ENCODE results near the gene HIVEP2. TPM values are rescaled to one million over a fixed set of nuclear protein-coding genes. Genes with fewer than 3 reads are reported as not detected.
A peak's percentile ranks its signal among the peaks of the same experiment; 100 is the strongest.

Gene HIVEP2
- total and polyA plus RNA-seq, 5 experiments from 2014 or later: 6.5 to 99.2 (median 17.1) TPM

DNA sequence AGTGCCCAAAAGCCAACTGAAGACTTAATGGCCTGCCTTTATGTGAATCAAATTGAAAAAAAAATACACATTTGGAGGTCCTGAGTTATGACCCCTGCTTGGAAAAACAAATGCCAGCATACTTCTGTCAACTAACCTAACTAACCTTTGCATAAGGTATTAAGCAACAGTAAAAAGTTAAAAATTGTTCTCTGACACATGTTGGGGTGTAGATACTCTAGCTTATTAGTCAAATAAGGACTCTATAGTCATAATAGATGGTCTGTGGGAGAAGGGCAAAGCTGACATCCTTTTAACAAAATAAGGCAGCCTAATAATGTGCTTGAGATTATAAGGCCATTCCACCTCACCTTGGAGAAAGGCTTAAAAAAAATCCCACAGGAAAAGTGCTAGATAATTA is 140.5 kb downstream of the HIVEP2 start:
- ATAC-seq: no peak
- H3K4me1 Mint-ChIP-seq: peaks cover 51 to 93% (median 86%) of the 10 kb centered on the region in 4 donors
- DNase-seq: no peak
- peak overlapping the region in 1 of 10 donors; percentile 7 for H3K4me3 Mint-ChIP-seq
- H3K36me3 Mint-ChIP-seq: peaks cover 5 to 59% (median 25%) of the 10 kb centered on the region in 3 donors
- POLR2A ChIA-PET: interaction anchor here (0.7 to 0.9 kb wide), 2 partner anchors 10 to 97 kb away, joined by 3 to 5 read pairs; no protein-coding TSS in a partner anchor
- H3K27ac Mint-ChIP-seq: peak overlapping the region in 7 of 10 donors; percentile 6 to 79 (median 63)
- peaks cover 0 to 3% (median 0%) of the 10 kb centered on the region in 9 donors for H3K9me3 Mint-ChIP-seq
- H3K27me3 Mint-ChIP-seq: no peaks in the 10 kb centered on the region

DNA sequence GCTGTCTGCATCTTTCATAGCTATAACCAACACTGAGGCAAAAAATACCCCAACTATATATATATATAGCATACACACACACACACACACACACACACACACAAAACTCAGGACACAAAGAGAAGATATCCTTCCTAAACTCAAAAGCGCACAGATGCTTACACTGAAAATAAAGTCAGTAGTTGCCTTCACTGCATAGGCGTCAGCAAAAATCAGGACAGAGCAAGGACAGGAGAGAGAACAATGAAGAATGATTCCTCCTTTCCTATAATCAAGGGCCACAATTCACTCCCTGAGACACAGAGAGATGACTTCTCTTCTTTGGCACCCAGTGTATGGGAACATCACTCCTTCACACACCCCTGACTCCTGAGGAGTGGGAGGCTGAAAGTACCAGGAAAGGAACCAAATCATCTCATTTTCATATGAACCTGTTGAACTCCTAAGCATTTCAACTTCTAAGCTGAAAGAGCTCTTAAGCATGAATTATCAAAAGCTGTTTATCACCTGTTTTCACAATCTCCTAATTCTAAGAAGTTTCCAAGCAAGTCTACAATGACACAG is 141.4 kb downstream of the HIVEP2 start:
- peaks cover 0 to 3% (median 0%) of the 10 kb centered on the region in 9 donors for H3K9me3 Mint-ChIP-seq
- no peaks in the 10 kb centered on the region for H3K27me3 Mint-ChIP-seq
- DNase-seq: no peak
- peak overlapping the region in 9 of 10 donors; percentile 6 to 82 (median 65) for H3K27ac Mint-ChIP-seq
- no peak overlapping the region for H3K4me3 Mint-ChIP-seq
- POLR2A ChIA-PET: no interaction called here
- peaks cover 44 to 92% (median 88%) of the 10 kb centered on the region in 4 donors for H3K4me1 Mint-ChIP-seq
- peaks cover 5 to 50% (median 16%) of the 10 kb centered on the region in 3 donors for H3K36me3 Mint-ChIP-seq
- ATAC-seq: no peak

DNA sequence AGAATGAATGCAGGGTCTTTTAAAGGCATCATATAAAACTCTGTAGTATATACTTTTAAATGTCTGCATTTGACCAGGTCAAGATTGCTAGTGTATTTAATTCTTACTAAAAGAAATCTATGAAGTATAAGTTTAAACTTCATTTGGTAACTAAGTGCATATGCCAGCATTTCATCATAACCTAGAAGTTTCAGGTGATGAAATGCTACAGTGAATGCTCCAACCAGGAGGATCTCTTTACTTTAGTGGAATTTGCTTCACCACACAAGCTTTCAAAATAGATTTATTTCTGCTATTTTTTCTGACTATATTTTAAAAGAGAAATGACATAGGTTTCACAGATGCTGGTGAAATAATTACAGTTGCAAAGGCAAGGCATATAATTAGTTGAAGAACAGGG is 141.9 kb downstream of the HIVEP2 start:
- no peak overlapping the region for H3K4me3 Mint-ChIP-seq
- peaks cover 43 to 92% (median 90%) of the 10 kb centered on the region in 4 donors for H3K4me1 Mint-ChIP-seq
- DNase-seq: no peak
- H3K36me3 Mint-ChIP-seq: peaks cover 5 to 46% (median 11%) of the 10 kb centered on the region in 3 donors
- H3K9me3 Mint-ChIP-seq: peaks cover 0 to 3% (median 0%) of the 10 kb centered on the region in 9 donors
- peak overlapping the region in 4 of 10 donors; percentile 8 to 82 (median 41) for H3K27ac Mint-ChIP-seq
- POLR2A ChIA-PET: no interaction called here
- no peak for ATAC-seq
- H3K27me3 Mint-ChIP-seq: no peaks in the 10 kb centered on the region

DNA sequence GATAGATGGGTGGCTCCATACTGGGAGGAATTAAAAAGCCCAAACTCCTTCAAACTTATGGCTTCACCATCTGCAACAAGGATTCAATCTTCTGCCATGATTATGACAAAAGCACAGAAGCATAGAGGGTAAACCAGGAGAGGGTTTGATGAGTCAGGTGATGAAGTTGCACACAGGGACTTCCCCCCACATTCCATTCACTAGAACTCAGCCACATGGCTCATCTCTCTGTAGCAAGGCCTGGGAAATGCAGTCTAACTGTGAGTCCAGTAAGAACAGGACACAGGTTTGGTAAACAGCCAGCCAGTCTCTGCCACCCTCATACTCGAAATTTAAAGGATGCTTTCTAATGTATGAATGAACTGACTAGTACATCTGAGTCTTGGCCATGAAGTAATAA is 142.9 kb downstream of the HIVEP2 start:
- H3K4me1 Mint-ChIP-seq: peaks cover 41 to 93% (median 86%) of the 10 kb centered on the region in 4 donors
- H3K27me3 Mint-ChIP-seq: no peaks in the 10 kb centered on the region
- DNase-seq (no peak), ATAC-seq (peak in 1 of 2 donors; percentile 48)
- H3K27ac Mint-ChIP-seq: peak overlapping the region in 8 of 10 donors; percentile 21 to 69 (median 49)
- H3K9me3 Mint-ChIP-seq: no peaks in the 10 kb centered on the region
- H3K36me3 Mint-ChIP-seq: peaks cover 5 to 42% (median 7%) of the 10 kb centered on the region in 3 donors
- POLR2A ChIA-PET: no interaction called here
- no peak overlapping the region for H3K4me3 Mint-ChIP-seq

DNA sequence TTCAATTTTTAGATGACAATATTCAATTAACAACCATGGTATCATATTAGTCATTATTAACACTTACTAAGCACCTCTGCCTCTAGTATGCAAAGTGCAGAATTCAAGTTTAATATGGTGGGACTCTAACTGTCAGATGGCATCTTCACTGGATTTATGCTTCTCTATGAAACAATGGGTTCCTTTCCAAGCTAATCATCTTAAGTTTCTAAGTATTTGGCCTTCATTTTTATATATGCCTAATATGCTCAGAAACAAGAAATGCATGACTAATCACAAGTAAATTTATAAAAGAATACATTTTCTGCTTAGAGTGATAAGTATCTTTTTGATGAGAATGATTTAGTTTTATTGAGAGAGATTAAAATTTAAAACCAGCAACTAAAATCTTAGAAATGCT is 144.7 kb downstream of the HIVEP2 start:
- H3K27ac Mint-ChIP-seq: peak overlapping the region in 5 of 10 donors; percentile 13 to 73 (median 64)
- no peak overlapping the region for H3K4me3 Mint-ChIP-seq
- H3K4me1 Mint-ChIP-seq: peaks cover 36 to 90% (median 78%) of the 10 kb centered on the region in 4 donors
- POLR2A ChIA-PET: no interaction called here
- DNase-seq (no peak), ATAC-seq (no peak)
- H3K36me3 Mint-ChIP-seq: peaks cover 0 to 32% (median 8%) of the 10 kb centered on the region in 3 donors
- H3K27me3 Mint-ChIP-seq: no peaks in the 10 kb centered on the region
- no peaks in the 10 kb centered on the region for H3K9me3 Mint-ChIP-seq

DNA sequence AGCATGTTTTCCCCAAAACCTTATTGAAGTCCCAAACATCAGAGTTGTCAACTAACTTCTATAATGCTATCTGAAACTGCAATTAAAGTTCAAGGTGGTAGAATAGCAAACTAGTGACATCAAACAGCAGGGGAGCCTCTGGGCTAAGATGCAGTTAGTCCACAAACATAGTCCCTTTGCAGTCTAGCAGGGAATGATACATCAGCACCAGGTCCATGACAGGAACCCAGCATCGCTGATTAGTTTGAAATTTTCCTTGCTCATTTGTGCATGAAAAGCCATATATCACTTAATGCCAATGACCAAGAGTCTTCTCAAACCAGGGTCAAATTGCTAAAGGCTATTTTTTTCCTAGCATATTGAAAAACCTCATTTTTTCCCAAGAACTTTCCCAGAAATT is 145.3 kb downstream of the HIVEP2 start:
- peaks cover 0 to 30% (median 8%) of the 10 kb centered on the region in 3 donors for H3K36me3 Mint-ChIP-seq
- H3K4me1 Mint-ChIP-seq: peaks cover 31 to 86% (median 72%) of the 10 kb centered on the region in 4 donors
- no peak for DNase-seq
- ATAC-seq: no peak
- H3K27ac Mint-ChIP-seq: peak overlapping the region in 4 of 10 donors; percentile 42 to 73 (median 62)
- no peaks in the 10 kb centered on the region for H3K9me3 Mint-ChIP-seq
- no peaks in the 10 kb centered on the region for H3K27me3 Mint-ChIP-seq
- H3K4me3 Mint-ChIP-seq: no peak overlapping the region
- POLR2A ChIA-PET: no interaction called here

DNA sequence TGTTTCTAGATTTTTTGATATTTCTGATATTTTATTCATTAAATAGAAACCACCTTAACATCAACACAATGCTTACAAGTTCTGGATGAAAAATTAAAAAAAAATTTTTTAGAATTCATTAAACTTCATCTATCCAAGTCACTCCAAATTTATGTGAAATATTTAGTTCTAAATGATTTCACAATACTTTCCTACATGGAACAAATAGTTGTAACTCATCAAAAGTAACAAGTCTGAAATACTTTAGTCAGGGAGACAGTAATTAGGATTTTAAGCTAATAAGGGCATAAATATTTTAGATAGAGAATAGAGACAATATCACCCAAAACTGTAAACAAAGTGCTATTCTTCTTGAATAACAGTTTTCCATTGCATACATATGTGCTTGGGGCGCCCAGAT is 147.8 kb downstream of the HIVEP2 start:
- H3K9me3 Mint-ChIP-seq: no peaks in the 10 kb centered on the region
- DNase-seq: no peak
- no peak for ATAC-seq
- POLR2A ChIA-PET: no interaction called here
- H3K4me1 Mint-ChIP-seq: peaks cover 26 to 77% (median 66%) of the 10 kb centered on the region in 4 donors
- H3K27me3 Mint-ChIP-seq: no peaks in the 10 kb centered on the region
- peaks cover 0 to 24% (median 10%) of the 10 kb centered on the region in 3 donors for H3K36me3 Mint-ChIP-seq
- H3K4me3 Mint-ChIP-seq: no peak overlapping the region
- H3K27ac Mint-ChIP-seq: peak overlapping the region in 1 of 10 donors; percentile 76

DNA sequence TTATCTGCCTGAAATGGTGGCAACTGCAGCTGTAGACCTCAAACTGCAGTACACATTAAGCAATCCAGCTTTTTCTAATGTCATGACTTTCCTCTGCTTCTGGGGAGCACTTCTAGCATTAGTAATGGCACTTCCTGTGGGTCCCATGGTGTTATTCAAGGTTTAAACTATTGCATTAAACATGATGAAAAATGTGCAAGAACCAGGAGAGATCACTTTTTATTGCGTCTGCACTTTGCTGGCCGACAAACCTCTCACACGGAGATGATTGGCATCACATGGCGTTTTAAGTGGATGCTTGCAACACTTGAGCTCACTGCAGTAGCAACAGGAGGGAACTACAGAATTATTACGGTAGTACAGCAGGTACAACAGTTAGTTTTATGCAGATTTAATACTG is 148.4 kb downstream of the HIVEP2 start:
- H3K27ac Mint-ChIP-seq: peak overlapping the region in 4 of 10 donors; percentile 2 to 76 (median 47)
- peaks cover 24 to 77% (median 66%) of the 10 kb centered on the region in 4 donors for H3K4me1 Mint-ChIP-seq
- no peak overlapping the region for H3K4me3 Mint-ChIP-seq
- H3K9me3 Mint-ChIP-seq: no peaks in the 10 kb centered on the region
- DNase-seq: no peak
- peaks cover 0 to 24% (median 9%) of the 10 kb centered on the region in 3 donors for H3K36me3 Mint-ChIP-seq
- no peak for ATAC-seq
- POLR2A ChIA-PET: interaction anchor here (1.1 kb wide), 1 partner anchor 130 kb away, joined by 3 read pairs; no protein-coding TSS in a partner anchor
- H3K27me3 Mint-ChIP-seq: no peaks in the 10 kb centered on the region

DNA sequence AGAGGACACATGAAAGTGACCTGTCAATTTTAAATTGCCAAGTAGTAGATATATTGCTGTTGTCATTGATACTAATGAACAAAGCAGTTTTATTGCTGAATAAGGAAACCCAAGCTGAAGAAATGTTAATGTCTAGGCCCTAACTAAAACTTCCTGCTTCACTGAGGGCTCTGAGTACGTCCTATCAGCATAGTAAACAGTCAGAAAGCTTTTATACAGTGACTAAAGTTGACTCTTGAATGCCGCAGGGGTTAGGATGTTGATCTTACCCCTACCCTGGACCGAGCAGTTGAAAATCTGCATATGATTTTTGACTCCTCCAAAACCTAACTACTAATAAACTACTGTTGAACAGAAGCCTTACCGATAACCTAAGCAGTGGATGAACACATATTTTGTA is 149.0 kb downstream of the HIVEP2 start:
- no peaks in the 10 kb centered on the region for H3K9me3 Mint-ChIP-seq
- peak overlapping the region in 6 of 10 donors; percentile 5 to 76 (median 50) for H3K27ac Mint-ChIP-seq
- H3K4me3 Mint-ChIP-seq: no peak overlapping the region
- H3K36me3 Mint-ChIP-seq: peaks cover 0 to 20% (median 7%) of the 10 kb centered on the region in 3 donors
- DNase-seq: no peak
- peak in 1 of 2 donors; percentile 27 for ATAC-seq
- no peaks in the 10 kb centered on the region for H3K27me3 Mint-ChIP-seq
- H3K4me1 Mint-ChIP-seq: peaks cover 23 to 77% (median 65%) of the 10 kb centered on the region in 4 donors
- POLR2A ChIA-PET: interaction anchor here (0.7 to 1.1 kb wide), 2 partner anchors 102 to 131 kb away, joined by 3 read pairs; no protein-coding TSS in a partner anchor

DNA sequence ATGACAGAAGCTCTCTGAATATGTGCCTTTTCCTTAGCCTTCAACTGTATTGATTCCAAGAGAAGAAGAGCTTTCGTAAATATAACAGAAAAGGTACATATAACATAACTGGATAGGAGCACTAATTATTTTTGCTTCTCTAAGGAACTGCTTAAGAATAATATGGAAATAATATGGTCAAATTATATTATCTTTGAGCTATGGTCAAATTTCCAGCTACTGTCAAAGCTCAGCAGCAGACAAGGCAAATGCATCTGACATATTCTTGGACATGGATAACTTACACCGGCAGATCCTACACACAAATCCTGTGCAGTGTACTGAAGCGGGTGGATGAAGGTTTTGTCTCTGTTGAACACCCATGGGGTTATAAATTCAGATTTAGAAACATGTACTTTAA is 150.6 kb downstream of the HIVEP2 start:
- POLR2A ChIA-PET: interaction anchor here (0.6 to 0.9 kb wide), 4 partner anchors 9 to 156 kb away, joined by 3 to 5 read pairs (median 3); no protein-coding TSS in a partner anchor
- DNase-seq (no peak), ATAC-seq (no peak)
- Mint-ChIP-seq H3K27me3 (no peaks in the 10 kb centered on the region), H3K4me1 (peaks cover 26 to 73% (median 60%) of the 10 kb centered on the region in 4 donors), H3K4me3 (no peak overlapping the region), H3K36me3 (peaks cover 0 to 12% (median 7%) of the 10 kb centered on the region in 3 donors), H3K9me3 (no peaks in the 10 kb centered on the region), H3K27ac (peak overlapping the region in 5 of 10 donors; percentile 5 to 89 (median 46))

DNA sequence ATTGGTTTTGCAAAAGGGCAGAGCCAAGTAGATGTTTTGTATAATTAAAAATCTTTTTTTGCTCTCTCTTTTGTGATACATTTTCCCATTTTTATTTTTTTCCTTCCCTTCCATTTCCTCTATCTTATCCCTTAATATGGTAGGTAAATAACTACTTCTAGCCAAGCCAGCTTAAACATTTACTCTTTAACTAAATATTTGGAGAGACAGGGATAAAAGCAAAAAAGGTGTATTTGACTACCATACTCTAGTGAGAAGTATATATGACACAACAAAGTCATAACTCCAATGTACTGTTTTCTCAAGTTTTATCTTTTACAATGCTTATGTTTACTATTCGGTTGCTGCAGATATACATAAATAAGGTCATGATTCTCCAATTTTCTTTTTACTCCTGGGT is 154.7 kb downstream of the HIVEP2 start:
- peak overlapping the region in 8 of 10 donors; percentile 19 to 72 (median 63) for H3K27ac Mint-ChIP-seq
- no peaks in the 10 kb centered on the region for H3K27me3 Mint-ChIP-seq
- H3K4me1 Mint-ChIP-seq: peaks cover 32 to 69% (median 66%) of the 10 kb centered on the region in 4 donors
- ATAC-seq (no peak), DNase-seq (no peak)
- H3K4me3 Mint-ChIP-seq: peak overlapping the region in 1 of 10 donors; percentile 5
- H3K9me3 Mint-ChIP-seq: no peaks in the 10 kb centered on the region
- H3K36me3 Mint-ChIP-seq: peaks cover 0 to 16% (median 4%) of the 10 kb centered on the region in 3 donors
- POLR2A ChIA-PET: no interaction called here

DNA sequence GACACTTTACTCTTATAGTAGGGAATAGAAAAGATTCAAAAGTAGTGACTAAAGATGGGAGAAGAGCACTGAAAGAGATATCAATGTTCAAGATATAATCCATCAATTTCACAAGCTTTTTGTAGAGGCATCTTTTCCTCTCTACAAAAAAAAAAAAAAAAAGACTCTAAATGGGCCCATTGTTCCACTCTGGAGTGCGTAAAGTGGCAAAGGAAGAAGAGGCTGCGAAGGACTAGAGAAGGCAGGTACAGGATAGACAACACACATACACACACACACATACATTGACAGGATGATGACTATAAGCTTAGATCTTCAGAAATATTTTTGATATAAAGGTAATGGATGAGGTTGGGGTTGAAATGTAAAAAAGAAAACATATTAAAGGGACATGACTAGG is 157.6 kb downstream of the HIVEP2 start:
- H3K4me1 Mint-ChIP-seq: peaks cover 32 to 76% (median 69%) of the 10 kb centered on the region in 4 donors
- H3K36me3 Mint-ChIP-seq: peaks cover 0 to 24% (median 2%) of the 10 kb centered on the region in 3 donors
- H3K27ac Mint-ChIP-seq: peak overlapping the region in 8 of 10 donors; percentile 5 to 75 (median 60)
- POLR2A ChIA-PET: interaction anchor here (0.6 to 1.3 kb wide), 2 partner anchors 138 to 140 kb away, joined by 3 to 4 read pairs; no protein-coding TSS in a partner anchor
- H3K27me3 Mint-ChIP-seq: no peaks in the 10 kb centered on the region
- ATAC-seq (no peak), DNase-seq (no peak)
- no peaks in the 10 kb centered on the region for H3K9me3 Mint-ChIP-seq
- peak overlapping the region in 1 of 10 donors; percentile 3 for H3K4me3 Mint-ChIP-seq

DNA sequence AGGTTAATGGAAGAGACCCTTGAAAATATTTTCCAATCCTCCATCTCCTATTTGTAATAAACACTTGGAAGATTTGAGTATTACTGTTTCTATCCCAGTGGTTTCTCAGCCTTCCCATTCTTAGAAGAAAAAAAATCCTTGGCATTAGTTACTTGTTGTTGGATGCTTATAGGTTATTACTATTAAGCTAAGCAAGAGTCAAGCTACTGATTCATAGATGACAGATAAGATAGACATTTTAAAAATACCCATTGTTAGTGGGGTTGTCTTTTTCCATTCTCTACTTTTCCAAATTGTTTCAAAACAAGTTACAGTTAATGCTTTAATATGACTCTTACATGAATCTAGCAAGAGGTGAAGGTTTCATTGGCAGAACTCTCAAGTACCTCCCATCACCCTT is 158.5 kb downstream of the HIVEP2 start:
- POLR2A ChIA-PET: interaction anchor here (0.7 kb wide), 1 partner anchor 1460 kb away, joined by 4 read pairs; no protein-coding TSS in a partner anchor
- H3K36me3 Mint-ChIP-seq: peaks cover 0 to 25% (median 5%) of the 10 kb centered on the region in 3 donors
- peak overlapping the region in 7 of 10 donors; percentile 38 to 85 (median 80) for H3K27ac Mint-ChIP-seq
- DNase-seq (no peak), ATAC-seq (no peak)
- H3K9me3 Mint-ChIP-seq: no peaks in the 10 kb centered on the region
- H3K4me3 Mint-ChIP-seq: no peak overlapping the region
- H3K27me3 Mint-ChIP-seq: no peaks in the 10 kb centered on the region
- H3K4me1 Mint-ChIP-seq: peaks cover 25 to 73% (median 64%) of the 10 kb centered on the region in 4 donors
